ENCODE results near the gene SMPD3. TPM values are rescaled to one million over a fixed set of nuclear protein-coding genes. Genes with fewer than 3 reads are reported as not detected.

SMPD3 gene
- total and polyA plus RNA-seq, 2 of the 8 experiments (the other 6 are each of a cell fraction or from before 2014, with no cell fraction given): 0.39 to 1.3 TPM

DNA sequence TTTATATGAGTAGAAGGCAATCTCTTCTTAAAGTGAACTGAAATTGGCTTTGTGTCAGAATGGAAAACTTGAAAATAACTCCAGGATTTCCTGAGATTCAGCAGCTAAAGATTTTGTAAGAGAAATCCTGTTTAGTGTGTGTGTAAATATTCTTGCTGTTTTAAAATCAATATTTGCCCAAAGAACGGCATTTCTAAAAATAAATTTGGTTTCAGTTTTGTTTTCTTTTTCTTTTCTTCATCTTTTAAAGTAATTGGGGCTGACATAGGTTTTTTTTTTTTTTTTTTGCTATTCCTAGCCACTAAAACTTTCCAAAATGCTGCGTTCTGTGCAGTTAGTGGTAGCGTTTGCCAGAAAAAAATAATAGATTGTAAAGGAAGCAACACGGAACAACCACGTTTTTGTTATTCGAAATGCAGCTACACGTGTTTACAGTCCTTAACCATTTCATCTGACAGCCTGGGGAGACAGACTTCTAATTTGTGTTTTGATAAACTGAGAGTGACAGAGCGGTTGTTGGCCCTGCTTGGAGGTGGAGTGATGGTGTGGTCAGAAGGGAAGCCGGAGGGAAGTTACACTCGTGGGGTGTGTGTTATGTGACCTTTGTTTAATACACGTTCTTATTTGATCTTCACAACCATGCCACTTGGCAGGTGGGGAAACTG, 21.6 kb upstream of the SMPD3 start (continued):
- TF ChIP-seq, protein P1, sequence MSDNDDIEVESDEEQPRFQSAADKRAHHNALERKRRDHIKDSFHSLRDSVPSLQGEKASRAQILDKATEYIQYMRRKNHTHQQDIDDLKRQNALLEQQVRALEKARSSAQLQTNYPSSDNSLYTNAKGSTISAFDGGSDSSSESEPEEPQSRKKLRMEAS (IDR thresholded peaks at IDR 0.05): no peak
- TF ChIP-seq BCL11A (IDR thresholded peaks at IDR 0.05; ENCODE audit: low read depth in 2 of 2, low read length in 2 of 2) (no peak), BRCA1 (IDR thresholded peaks at IDR 0.05; ENCODE audit: low read depth, low read length) (no peak), EGR1 (IDR thresholded peaks at IDR 0.05; ENCODE audit: borderline replicate concordance, low read depth, low read length) (no peak)
- TF ChIP-seq, protein P2, sequence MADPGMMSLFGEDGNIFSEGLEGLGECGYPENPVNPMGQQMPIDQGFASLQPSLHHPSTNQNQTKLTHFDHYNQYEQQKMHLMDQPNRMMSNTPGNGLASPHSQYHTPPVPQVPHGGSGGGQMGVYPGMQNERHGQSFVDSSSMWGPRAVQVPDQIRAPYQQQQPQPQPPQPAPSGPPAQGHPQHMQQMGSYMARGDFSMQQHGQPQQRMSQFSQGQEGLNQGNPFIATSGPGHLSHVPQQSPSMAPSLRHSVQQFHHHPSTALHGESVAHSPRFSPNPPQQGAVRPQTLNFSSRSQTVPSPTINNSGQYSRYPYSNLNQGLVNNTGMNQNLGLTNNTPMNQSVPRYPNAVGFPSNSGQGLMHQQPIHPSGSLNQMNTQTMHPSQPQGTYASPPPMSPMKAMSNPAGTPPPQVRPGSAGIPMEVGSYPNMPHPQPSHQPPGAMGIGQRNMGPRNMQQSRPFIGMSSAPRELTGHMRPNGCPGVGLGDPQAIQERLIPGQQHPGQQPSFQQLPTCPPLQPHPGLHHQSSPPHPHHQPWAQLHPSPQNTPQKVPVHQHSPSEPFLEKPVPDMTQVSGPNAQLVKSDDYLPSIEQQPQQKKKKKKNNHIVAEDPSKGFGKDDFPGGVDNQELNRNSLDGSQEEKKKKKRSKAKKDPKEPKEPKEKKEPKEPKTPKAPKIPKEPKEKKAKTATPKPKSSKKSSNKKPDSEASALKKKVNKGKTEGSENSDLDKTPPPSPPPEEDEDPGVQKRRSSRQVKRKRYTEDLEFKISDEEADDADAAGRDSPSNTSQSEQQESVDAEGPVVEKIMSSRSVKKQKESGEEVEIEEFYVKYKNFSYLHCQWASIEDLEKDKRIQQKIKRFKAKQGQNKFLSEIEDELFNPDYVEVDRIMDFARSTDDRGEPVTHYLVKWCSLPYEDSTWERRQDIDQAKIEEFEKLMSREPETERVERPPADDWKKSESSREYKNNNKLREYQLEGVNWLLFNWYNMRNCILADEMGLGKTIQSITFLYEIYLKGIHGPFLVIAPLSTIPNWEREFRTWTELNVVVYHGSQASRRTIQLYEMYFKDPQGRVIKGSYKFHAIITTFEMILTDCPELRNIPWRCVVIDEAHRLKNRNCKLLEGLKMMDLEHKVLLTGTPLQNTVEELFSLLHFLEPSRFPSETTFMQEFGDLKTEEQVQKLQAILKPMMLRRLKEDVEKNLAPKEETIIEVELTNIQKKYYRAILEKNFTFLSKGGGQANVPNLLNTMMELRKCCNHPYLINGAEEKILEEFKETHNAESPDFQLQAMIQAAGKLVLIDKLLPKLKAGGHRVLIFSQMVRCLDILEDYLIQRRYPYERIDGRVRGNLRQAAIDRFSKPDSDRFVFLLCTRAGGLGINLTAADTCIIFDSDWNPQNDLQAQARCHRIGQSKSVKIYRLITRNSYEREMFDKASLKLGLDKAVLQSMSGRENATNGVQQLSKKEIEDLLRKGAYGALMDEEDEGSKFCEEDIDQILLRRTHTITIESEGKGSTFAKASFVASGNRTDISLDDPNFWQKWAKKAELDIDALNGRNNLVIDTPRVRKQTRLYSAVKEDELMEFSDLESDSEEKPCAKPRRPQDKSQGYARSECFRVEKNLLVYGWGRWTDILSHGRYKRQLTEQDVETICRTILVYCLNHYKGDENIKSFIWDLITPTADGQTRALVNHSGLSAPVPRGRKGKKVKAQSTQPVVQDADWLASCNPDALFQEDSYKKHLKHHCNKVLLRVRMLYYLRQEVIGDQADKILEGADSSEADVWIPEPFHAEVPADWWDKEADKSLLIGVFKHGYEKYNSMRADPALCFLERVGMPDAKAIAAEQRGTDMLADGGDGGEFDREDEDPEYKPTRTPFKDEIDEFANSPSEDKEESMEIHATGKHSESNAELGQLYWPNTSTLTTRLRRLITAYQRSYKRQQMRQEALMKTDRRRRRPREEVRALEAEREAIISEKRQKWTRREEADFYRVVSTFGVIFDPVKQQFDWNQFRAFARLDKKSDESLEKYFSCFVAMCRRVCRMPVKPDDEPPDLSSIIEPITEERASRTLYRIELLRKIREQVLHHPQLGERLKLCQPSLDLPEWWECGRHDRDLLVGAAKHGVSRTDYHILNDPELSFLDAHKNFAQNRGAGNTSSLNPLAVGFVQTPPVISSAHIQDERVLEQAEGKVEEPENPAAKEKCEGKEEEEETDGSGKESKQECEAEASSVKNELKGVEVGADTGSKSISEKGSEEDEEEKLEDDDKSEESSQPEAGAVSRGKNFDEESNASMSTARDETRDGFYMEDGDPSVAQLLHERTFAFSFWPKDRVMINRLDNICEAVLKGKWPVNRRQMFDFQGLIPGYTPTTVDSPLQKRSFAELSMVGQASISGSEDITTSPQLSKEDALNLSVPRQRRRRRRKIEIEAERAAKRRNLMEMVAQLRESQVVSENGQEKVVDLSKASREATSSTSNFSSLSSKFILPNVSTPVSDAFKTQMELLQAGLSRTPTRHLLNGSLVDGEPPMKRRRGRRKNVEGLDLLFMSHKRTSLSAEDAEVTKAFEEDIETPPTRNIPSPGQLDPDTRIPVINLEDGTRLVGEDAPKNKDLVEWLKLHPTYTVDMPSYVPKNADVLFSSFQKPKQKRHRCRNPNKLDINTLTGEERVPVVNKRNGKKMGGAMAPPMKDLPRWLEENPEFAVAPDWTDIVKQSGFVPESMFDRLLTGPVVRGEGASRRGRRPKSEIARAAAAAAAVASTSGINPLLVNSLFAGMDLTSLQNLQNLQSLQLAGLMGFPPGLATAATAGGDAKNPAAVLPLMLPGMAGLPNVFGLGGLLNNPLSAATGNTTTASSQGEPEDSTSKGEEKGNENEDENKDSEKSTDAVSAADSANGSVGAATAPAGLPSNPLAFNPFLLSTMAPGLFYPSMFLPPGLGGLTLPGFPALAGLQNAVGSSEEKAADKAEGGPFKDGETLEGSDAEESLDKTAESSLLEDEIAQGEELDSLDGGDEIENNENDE (IDR thresholded peaks at IDR 0.05; ENCODE audit: insufficient replicate concordance, low read length): no peak
